NCI-H2227 (cell line): Measurements from ENCODE around the gene ALAS1.
A peak's percentile ranks its signal among the peaks of the same experiment; 100 is the strongest.

Experiments used
- DNase-seq: peaks from one replicate; lab custom pipeline; 2025; ENCODE audit not compliant: unreplicated experiment; lab: John Stamatoyannopoulos, UW

Gene ALAS1

GRCh38 chr3:52220380-52221026 lies 22.5 kb downstream of the ALAS1 start:
- peak; percentile 79 for DNase-seq

DNA sequence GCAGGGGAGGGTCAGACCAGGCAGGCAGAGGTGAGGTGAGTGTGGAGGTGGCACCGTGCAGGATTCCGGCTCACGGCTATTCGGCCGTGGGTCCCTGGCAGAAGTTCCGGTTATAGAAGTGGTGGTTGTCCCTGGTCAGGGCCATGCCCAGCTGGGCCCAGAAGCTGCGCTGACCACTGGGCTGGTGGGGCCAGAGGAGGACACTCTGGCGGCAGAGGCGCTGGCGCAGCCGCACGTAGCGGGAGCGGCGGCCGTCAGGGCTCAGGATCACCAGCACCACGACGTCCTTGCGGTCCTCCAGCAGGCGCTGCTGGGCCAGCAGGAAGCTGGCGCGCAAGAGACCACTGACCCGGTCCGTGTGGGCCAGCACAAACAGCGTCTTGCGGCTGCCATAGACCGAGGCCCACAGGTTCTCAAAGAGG lies 23.2 kb downstream of the ALAS1 start:
- DNase-seq: no peak

DNA sequence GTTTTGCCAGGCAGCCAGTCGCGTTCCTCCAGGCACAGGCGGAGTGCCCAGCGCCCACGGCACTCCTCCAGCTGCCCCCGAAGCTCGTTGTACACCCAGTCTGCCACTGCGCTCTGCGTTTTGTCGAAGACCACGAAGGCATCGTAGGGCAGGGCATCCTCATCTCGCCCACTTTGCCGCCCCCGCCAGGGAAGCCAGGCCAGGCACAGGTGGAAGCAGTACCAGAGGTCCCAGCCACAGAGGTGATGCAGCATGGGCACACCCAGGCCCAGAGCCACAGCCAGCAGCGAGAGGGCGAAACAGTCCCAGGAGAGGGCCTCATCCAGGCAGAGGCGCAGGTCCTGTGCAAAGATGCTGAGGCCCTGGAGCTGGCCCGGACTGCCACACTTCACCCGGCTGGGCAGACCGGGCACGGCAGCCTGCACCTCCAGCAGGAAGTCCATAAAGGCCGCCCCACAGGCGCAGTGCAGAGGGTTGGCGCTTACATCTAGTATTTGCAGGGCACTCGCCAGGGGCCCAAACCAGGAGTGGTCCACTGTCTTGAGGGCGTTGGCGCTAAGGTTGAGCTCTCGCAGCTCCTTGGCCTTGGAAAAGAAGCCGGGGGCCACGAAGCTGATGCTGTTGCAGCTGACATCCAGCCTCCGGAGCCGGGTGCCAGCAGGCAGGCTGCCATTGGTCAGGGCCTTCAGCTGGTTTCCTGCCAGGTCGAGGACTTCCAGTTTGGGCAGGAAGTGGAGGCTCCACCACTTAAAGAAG lies 23.8 kb downstream of the ALAS1 start:
- DNase-seq: no peak

GRCh38 chr3:52222319-52223221 lies 24.6 kb downstream of the ALAS1 start:
- no peak for DNase-seq

GRCh38 chr3:52223449-52224408 lies 25.8 kb downstream of the ALAS1 start:
- no peak for DNase-seq

- no peak for DNase-seq
These were observed 27.7 kb downstream of the ALAS1 start, which contains the start of gene TLR9 for GRCh38 chr3:52225452-52226228. Gene TLR9, minus strand, starts transcription at chr3:52225645. Its CDS starts 116 bp downstream, at chr3:52225529.

- DNase-seq: no peak
These were observed 28.4 kb downstream of the ALAS1 start for GRCh38 chr3:52226229-52226817.

DNA sequence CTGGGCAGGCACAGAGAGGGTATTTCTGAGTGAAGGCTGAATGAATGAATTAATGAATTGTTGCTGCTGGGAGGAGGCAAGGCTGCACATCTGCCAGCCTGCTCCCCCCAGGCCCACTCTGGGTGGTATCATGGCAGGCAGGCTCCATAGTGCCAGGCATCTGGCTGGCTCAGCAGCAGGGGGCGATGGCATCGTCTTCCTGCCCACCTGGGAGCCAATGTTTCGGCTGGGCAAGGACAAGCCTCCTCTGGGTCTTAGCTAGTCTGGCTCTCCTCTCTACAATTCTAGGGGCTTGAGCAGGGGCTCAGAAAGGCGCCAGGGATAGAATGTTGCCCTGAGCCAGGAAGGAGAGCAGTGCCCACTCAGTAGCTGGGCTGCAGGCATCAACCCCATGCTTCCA lies 29.2 kb downstream of the ALAS1 start:
- no peak for DNase-seq

- no peak for DNase-seq
These were observed 29.8 kb downstream of the ALAS1 start for GRCh38 chr3:52227766-52228165.

DNA sequence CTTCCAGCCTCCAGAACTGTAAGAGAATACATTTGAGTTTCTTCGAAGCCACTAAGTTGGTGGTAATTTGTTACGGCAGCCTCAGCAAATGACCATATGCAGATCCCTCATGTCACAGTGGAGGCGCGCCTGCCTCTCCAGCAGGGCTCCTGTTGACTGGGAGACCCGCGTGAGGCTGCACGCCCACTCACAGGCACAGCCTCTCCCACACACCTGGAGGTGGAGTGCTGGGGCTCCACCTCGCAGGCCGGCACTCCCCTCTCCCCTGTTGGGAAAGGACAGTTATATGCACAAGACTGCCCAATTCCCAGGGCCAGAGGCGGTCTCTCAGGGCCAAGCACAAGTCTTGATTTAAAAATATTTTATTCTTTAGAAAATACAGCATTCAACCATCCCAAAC lies 30.3 kb downstream of the ALAS1 start:
- no peak for DNase-seq

DNA sequence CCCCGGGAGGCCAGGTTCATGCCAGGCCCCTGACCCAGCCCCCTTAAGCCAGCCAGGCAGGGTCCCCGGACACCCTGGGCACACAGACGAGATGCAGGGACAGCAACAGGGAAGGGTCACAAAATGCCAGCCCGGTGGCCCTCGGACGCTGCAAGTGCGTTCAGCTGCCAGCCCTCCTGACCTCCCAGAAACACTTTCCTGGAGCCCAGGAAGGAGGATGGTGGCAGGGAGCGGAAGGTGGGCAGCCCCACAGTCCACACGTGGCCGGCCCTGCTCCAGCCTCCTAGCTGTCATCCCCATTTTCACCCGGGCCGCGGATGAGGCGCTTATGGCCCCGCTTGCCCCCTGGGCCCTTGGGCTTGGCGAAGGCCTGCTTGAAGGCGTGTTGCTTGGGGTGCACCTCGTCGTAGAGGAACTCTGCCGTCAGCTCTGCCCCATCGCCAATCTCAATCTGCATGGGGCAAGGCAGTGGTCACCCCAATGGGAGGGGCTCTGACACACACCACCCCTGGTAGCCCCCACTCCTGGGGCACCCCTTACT lies 30.9 kb downstream of the ALAS1 start:
- no peak for DNase-seq

DNA sequence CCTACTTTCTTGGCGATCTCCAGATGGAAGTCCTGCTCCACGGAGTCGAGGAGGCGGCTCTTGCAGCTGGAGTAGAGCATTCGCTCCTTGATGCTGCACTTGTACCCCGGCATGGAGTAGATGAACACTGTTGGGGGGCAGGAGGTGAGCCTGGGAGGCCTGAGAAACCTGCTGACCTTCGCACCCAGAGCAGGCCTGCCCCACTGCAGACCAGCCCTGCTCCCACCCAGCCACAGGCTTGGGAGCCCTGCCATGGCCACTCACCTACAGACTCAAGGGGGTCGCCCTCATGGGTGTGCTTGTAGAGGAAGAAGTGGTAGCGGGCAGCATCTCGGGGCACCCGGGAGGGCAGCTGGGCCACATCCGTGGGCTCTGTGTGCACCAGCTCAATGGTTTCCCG lies 31.7 kb downstream of the ALAS1 start:
- DNase-seq: no peak

- no peak for DNase-seq
These were observed 32.5 kb downstream of the ALAS1 start for GRCh38 chr3:52230461-52230860.

DNA sequence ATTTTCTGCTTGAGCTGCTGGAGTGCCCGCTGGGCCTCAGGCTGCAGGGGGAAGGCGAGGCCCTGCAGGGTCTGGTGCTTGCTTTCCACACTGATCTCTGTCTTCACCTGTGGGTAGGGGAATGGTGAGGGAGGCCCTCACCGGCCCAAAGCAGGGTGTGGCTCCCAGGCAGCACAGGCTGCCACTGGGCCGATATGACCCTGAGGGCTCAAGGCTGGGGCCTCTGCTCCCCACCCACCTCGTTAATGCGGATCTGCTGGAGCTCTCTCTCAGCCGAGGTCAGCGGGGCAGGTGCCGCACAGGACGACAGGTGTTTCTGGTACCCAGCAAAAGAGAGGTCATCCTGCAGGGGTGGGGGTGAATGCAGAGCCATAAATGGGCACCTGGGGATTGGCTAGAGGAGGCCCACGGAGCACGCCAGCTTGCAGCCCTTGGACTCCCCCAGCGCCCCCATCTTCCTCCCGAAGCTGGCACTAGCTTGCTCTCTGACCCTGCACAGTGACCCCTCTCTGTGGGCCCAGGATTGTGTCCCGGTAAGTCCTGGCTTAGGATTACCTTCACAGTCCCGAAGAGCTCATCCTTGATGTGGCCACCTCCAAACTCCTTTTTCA lies 33.0 kb downstream of the ALAS1 start:
- DNase-seq: no peak

DNA sequence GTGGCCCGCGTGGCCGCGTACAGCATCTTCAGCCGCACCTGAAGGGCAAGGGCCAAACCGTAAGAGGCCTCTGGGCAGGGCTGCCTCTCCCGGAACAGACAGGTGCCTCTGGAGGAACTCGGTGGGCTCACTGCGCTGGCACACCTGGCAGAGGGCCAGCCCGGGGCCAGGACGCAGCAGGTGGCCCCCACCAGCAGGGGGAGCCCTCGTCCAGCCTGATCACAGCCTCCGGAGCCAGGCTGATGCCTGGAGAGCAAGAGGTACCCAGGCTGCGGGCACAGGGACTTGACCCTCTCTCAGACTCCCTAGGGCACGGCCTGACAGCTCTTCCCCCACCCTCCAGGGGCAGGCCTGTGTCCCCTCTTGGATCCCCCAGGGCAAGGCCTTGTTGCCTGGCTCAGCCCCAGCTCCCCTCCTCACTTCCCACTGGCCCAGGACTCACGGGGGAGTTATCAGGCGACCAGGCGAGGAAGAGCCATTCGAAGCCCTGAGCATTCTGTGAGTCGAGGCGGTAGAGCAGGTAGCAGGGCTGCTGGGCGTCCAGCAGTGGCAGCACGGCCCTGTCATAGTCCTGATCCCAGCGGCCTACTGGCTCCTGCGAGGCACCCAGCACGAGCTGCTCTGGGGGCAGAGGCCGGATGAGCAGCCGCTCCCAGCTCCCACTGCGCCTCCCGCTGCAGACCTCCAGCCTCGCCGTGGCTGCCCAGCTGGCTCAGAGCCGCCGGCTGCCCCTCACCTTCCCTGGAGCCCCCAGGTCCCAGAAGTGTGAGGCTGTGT lies 33.7 kb downstream of the ALAS1 start:
- DNase-seq: peak; percentile 44

DNA sequence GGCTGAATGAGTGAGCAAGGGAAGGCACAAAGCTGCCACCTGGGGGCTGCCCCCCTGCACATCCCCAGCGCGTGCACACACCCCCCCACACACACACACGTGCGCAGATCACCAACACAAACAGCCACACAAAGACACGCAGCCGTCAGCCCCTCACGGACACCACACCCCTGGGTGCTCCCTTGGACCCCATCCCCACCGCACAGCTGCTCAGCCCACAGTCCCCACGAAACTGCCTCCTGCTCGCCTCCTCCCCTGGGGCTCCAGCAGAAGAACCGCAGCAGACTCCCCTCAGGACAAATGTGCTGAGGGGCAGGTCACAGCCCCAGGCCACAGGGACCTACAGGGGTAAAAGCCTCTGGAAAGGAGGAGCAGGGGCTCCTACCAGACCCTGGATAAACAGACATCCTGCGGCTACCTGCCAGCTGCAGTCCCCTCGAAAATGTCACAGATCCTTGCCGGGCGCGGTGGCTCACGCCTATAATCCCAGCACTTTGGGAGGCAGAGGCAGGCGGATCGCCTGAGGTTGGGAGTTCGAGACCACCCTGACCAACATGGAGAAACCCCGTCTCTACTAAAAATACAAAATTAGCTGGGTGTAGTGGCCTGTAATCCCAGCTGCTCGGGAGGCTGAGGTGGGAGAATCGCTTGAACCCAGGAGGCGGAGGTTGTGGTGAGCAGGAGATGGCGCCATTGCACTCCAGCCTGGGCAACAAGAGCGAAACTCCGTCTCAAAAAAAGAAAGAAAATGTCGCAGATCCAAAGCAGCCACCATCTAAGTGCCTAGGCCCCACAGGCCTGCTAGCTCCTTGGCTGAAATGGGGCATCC lies 34.5 kb downstream of the ALAS1 start:
- DNase-seq: no peak

GRCh38 chr3:52233108-52233591 lies 35.2 kb downstream of the ALAS1 start:
- DNase-seq: no peak
